HepG2 (cell line): ENCODE results near the gene MRPL50. TPM values are rescaled to one million over a fixed set of nuclear protein-coding genes. Genes with fewer than 3 reads are reported as not detected.

Source experiments
- DPF2 ChIP-seq: sonication (generic); formaldehyde crosslinking; IDR thresholded peaks from 2 replicates; pipeline ENCODE4 v1.4.0; 2020; ENCODE audit warnings: mild to moderate bottlenecking, low read depth, missing genetic modification reagents, borderline replicate concordance
- HNRNPH1 ChIP-seq: fragments of 200-400 bp; formaldehyde crosslinking; optimal IDR thresholded peaks from 2 replicates; pipeline ENCODE3; 2017; ENCODE audit warnings: mild to moderate bottlenecking, low read depth, low read length
- MAFF ChIP-seq: IDR thresholded peaks from 2 replicates; pipeline ENCODE4 v1.6.1; 2011; ENCODE audit warnings: low read depth, low read length, improper control_type of control experiment
- MAFG ChIP-seq: sonication (generic); formaldehyde crosslinking; IDR thresholded peaks from 2 replicates; pipeline ENCODE4 v1.5.1; 2020; ENCODE audit warnings: mild to moderate bottlenecking, missing genetic modification reagents
- NFKBIZ ChIP-seq: IDR thresholded peaks from 2 replicates; pipeline ENCODE4 v1.6.1; 2018; ENCODE audit warnings: missing genetic modification reagents, missing compliant biosample characterization
- NR2F6 ChIP-seq, 2 experiments: IDR thresholded peaks; 2 replicates each; pipeline ENCODE4 v1.6.1; 2016; ENCODE audit warnings: antibody characterized with exemption in 1 of 2, mild to moderate bottlenecking in 1 of 2
- RAD21 ChIP-seq: fragments of 450-650 bp; formaldehyde crosslinking; IDR thresholded peaks from 2 replicates; pipeline ENCODE4 v1.5.0; 2020; ENCODE audit warnings: mild to moderate bottlenecking
- SNAPC2 ChIP-seq: sonication (generic); formaldehyde crosslinking; IDR thresholded peaks from 2 replicates; pipeline ENCODE4 v1.8.1; 2022; ENCODE audit warnings: mild to moderate bottlenecking, missing genetic modification reagents
- SPEN ChIP-seq: sonication (generic); formaldehyde crosslinking; IDR thresholded peaks from 2 replicates; pipeline ENCODE4 v1.5.1; 2020; ENCODE audit warnings: low read depth, mild to moderate bottlenecking, missing genetic modification reagents
- TBX3 ChIP-seq: fragments of 450-650 bp; IDR thresholded peaks from 2 replicates; pipeline ENCODE4 v1.6.1; 2017; ENCODE audit warnings: antibody characterized with exemption, mild to moderate bottlenecking, inconsistent platforms, borderline replicate concordance
- THYN1 ChIP-seq: sonication (generic); formaldehyde crosslinking; IDR thresholded peaks from 2 replicates; pipeline ENCODE4 v1.8.1; 2023; ENCODE audit warnings: low read depth, mild to moderate bottlenecking, moderate library complexity, missing genetic modification reagents, borderline replicate concordance
- XRCC5 ChIP-seq: fragments of 200-400 bp; formaldehyde crosslinking; optimal IDR thresholded peaks from 2 replicates; pipeline ENCODE3; 2017; ENCODE audit warnings: mild to moderate bottlenecking, low read length
- ZNF326 ChIP-seq: sonication (generic); formaldehyde crosslinking; IDR thresholded peaks from 2 replicates; pipeline ENCODE4 v1.4.0; 2020; ENCODE audit warnings: missing genetic modification reagents, borderline replicate concordance
- ZNF484 ChIP-seq: sonication (generic); formaldehyde crosslinking; IDR thresholded peaks from 2 replicates; pipeline ENCODE4 v1.5.1; 2020; ENCODE audit warnings: mild to moderate bottlenecking, low read depth, missing genetic modification reagents, borderline replicate concordance
- ZNF576 ChIP-seq: sonication (generic); formaldehyde crosslinking; IDR thresholded peaks from 2 replicates; pipeline ENCODE4 v1.4.0; 2020; ENCODE audit warnings: mild to moderate bottlenecking, missing genetic modification reagents
- ZNF605 ChIP-seq: sonication (generic); formaldehyde crosslinking; IDR thresholded peaks from 2 replicates; pipeline ENCODE4 v1.8.0; 2022; ENCODE audit warnings: mild to moderate bottlenecking, missing genetic modification reagents
- ZNF644 ChIP-seq: IDR thresholded peaks from 2 replicates; pipeline ENCODE4 v1.6.1; 2016; ENCODE audit warnings: low read depth
- polyA plus RNA-seq, 8 experiments: library from polyadenylated mRNA; depleted of rRNA in 3 of 8; stranded (reverse) in 7 of 8; unstranded in 1 of 8; fragments of >200 nt; fragmentation: Illumina TruSeq in 4 of 8; extraction: Trizol in 4 of 8; gene quantifications; 2 replicates each; pipeline versions ENCODE4 v1.2.1 to v1.2.3, GENCODE V29; 2011 to 2016; ENCODE audit warnings: low read depth in 4 of 8, missing spikeins in 1 of 8, mixed read lengths in 1 of 8; ENCODE audit not compliant: insufficient read depth in 1 of 8
- total RNA-seq, 5 experiments: library from RNA; depleted of rRNA; stranded (reverse); fragments of >200 nt; fragmentation: Illumina TruSeq; extraction: Trizol; gene quantifications; 2 replicates each; pipeline ENCODE4 v1.2.3, GENCODE V29; 2016; ENCODE audit warnings: low read depth in 1 of 5
- TF ChIP-seq, protein P1 (sequence below): IDR thresholded peaks from 2 replicates; pipeline ENCODE4 v1.6.1; 2016; ENCODE audit warnings: low read depth, borderline replicate concordance
- TF ChIP-seq, protein P2 (sequence below): IDR thresholded peaks from 2 replicates; pipeline ENCODE4 v1.6.1; 2018; ENCODE audit warnings: missing genetic modification reagents
- TF ChIP-seq, protein P3 (sequence below): sonication (generic); formaldehyde crosslinking; IDR thresholded peaks from 2 replicates; pipeline ENCODE4 v1.5.0; 2020; ENCODE audit warnings: missing genetic modification reagents
- TF ChIP-seq, protein P4 (sequence below): sonication (generic); formaldehyde crosslinking; IDR thresholded peaks from 2 replicates; pipeline ENCODE4 v1.4.0; 2020; ENCODE audit warnings: mild to moderate bottlenecking, missing genetic modification reagents

Gene MRPL50
- total and polyA plus RNA-seq, 2 of the 13 experiments (the other 11 are each of a cell fraction or from before 2014, with no cell fraction given), result 37.1 to 70.0 TPM

DNA sequence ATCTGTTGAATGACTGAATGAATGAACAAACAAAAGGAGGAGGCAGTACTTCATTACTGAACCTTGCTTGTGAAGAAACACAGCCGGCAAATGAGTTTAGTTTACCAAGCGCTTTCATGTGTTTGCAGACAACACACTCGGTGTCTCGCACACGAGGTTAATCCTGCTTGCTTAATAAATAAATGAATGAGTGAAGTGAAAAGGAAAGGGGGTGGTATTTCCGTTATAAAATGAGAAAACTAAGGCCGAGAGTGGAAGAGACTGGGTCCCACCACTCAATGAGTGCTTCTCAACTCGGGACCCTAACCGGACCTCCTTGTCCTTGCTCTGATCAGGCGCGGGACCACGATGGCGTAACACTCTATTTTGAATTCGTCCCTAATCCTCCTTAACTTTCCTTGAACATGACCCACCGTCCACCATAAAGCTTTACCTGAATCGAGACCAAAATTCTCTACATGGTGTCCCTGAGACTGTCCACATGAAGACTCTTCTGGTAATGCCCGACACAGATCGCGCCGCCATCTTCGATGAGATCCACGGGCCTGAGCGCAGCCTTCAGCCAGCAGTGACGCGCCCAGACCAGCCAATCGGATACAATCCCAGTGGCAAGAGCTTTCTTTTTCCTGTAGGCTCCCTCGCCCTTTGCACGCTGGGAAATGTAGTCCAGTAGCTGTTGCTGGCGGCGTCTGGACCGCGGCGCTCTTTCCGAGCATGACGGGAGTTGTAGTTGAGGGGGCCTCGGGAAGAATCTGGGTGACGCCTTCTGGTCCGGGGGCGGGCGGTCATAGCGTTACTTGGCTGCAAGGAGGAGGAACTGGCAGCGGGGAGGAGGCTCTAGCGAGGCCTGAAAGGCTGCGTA is at the start of gene MRPL50, which contains the start of gene ZNF189 (continued):
- TF ChIP-seq NR2F6 (IDR thresholded peaks at IDR 0.05) (peak; percentile 23; the same call in 1 of the 2 replicates), NR2F6 (CRISPR knock-in tag; IDR thresholded peaks at IDR 0.05) (no peak), HNRNPH1 (peak; percentile 51), ZNF644 (CRISPR knock-in tag) (peak; percentile 76), MAFF (no peak), SNAPC2 (CRISPR knock-in tag) (peak; percentile 79; the same call in 1 of the 2 replicates), TBX3 (0 out of 2 replicates have a peak, but pooled peaks have one; percentile 15), ZNF484 (CRISPR knock-in tag) (0 out of 2 replicates have a peak, but pooled peaks have one; percentile 29), XRCC5 (peak; percentile 82), ZNF576 (CRISPR knock-in tag) (no peak; the same call in 1 of the 2 replicates), ZNF605 (peak; percentile 44; the same call in 1 of the 2 replicates), ZNF326 (no peak), SPEN (CRISPR knock-in tag) (peak; percentile 88), MAFG (no peak), RAD21 (CRISPR knock-in tag) (peak; percentile 57), DPF2 (0 out of 2 replicates have a peak, but pooled peaks have one; percentile 33), NFKBIZ (CRISPR knock-in tag) (peak; percentile 36; the same call in 1 of the 2 replicates), THYN1 (CRISPR knock-in tag) (peak; percentile 88; the same call in 1 of the 2 replicates)
- TF ChIP-seq, protein P1, sequence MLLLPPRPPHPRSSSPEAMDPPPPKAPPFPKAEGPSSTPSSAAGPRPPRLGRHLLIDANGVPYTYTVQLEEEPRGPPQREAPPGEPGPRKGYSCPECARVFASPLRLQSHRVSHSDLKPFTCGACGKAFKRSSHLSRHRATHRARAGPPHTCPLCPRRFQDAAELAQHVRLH (CRISPR knock-in tag), result peak; percentile 74; the same call in 1 of the 2 replicates
- TF ChIP-seq, protein P2, sequence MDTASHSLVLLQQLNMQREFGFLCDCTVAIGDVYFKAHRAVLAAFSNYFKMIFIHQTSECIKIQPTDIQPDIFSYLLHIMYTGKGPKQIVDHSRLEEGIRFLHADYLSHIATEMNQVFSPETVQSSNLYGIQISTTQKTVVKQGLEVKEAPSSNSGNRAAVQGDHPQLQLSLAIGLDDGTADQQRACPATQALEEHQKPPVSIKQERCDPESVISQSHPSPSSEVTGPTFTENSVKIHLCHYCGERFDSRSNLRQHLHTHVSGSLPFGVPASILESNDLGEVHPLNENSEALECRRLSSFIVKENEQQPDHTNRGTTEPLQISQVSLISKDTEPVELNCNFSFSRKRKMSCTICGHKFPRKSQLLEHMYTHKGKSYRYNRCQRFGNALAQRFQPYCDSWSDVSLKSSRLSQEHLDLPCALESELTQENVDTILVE (CRISPR knock-in tag), result peak; percentile 51; the same call in 1 of the 2 replicates
- TF ChIP-seq, protein P3, sequence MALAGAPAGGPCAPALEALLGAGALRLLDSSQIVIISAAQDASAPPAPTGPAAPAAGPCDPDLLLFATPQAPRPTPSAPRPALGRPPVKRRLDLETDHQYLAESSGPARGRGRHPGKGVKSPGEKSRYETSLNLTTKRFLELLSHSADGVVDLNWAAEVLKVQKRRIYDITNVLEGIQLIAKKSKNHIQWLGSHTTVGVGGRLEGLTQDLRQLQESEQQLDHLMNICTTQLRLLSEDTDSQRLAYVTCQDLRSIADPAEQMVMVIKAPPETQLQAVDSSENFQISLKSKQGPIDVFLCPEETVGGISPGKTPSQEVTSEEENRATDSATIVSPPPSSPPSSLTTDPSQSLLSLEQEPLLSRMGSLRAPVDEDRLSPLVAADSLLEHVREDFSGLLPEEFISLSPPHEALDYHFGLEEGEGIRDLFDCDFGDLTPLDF (CRISPR knock-in tag), result peak; percentile 92
- TF ChIP-seq, protein P4, sequence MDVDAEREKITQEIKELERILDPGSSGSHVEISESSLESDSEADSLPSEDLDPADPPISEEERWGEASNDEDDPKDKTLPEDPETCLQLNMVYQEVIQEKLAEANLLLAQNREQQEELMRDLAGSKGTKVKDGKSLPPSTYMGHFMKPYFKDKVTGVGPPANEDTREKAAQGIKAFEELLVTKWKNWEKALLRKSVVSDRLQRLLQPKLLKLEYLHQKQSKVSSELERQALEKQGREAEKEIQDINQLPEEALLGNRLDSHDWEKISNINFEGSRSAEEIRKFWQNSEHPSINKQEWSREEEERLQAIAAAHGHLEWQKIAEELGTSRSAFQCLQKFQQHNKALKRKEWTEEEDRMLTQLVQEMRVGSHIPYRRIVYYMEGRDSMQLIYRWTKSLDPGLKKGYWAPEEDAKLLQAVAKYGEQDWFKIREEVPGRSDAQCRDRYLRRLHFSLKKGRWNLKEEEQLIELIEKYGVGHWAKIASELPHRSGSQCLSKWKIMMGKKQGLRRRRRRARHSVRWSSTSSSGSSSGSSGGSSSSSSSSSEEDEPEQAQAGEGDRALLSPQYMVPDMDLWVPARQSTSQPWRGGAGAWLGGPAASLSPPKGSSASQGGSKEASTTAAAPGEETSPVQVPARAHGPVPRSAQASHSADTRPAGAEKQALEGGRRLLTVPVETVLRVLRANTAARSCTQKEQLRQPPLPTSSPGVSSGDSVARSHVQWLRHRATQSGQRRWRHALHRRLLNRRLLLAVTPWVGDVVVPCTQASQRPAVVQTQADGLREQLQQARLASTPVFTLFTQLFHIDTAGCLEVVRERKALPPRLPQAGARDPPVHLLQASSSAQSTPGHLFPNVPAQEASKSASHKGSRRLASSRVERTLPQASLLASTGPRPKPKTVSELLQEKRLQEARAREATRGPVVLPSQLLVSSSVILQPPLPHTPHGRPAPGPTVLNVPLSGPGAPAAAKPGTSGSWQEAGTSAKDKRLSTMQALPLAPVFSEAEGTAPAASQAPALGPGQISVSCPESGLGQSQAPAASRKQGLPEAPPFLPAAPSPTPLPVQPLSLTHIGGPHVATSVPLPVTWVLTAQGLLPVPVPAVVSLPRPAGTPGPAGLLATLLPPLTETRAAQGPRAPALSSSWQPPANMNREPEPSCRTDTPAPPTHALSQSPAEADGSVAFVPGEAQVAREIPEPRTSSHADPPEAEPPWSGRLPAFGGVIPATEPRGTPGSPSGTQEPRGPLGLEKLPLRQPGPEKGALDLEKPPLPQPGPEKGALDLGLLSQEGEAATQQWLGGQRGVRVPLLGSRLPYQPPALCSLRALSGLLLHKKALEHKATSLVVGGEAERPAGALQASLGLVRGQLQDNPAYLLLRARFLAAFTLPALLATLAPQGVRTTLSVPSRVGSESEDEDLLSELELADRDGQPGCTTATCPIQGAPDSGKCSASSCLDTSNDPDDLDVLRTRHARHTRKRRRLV (CRISPR knock-in tag), result no peak
